HUES6 (cell line): ENCODE data around the gene SCG5.

ENCODE experiments used
- H3K27ac ChIP-seq: 2 replicates; pipeline ENCODE4 v1.7.0; 2013; ENCODE audit warnings: low read depth, mild to moderate bottlenecking, low read length, inconsistent platforms
- H3K27me3 ChIP-seq: 2 replicates; pipeline ENCODE4 v1.6.1; 2013; ENCODE audit warnings: low read length; ENCODE audit not compliant: control insufficient read depth, insufficient read depth
- H3K36me3 ChIP-seq: 2 replicates; pipeline ENCODE4 v1.6.1; 2013; ENCODE audit warnings: low read length; ENCODE audit not compliant: control insufficient read depth, insufficient read depth
- H3K4me1 ChIP-seq: 2 replicates; pipeline ENCODE4 v1.6.1; 2013; ENCODE audit warnings: low read length; ENCODE audit not compliant: control insufficient read depth, insufficient read depth
- H3K4me3 ChIP-seq: 2 replicates; pipeline ENCODE4 v1.5.1; 2013; ENCODE audit warnings: low read depth, low read length
- H3K9ac ChIP-seq: one replicate; pipeline ENCODE4 v1.6.1; 2013; ENCODE audit warnings: mild to moderate bottlenecking, low read length
- H3K9me3 ChIP-seq: 2 replicates; pipeline ENCODE4 v1.6.1; 2013; ENCODE audit warnings: low read depth, low read length; ENCODE audit not compliant: control insufficient read depth, insufficient read depth

Gene SCG5

GRCh38 chr15:32659340-32660155, 18.0 kb downstream of the SCG5 start:
- no peak overlapping the region for H3K9ac ChIP-seq
- no peak overlapping the region for H3K4me3 ChIP-seq
- no peaks in the 10 kb centered on the region for H3K36me3 ChIP-seq
- no peaks in the 10 kb centered on the region for H3K27me3 ChIP-seq
- no peaks in the 10 kb centered on the region for H3K9me3 ChIP-seq
- peaks cover 1% of the 10 kb centered on the region; the same call in 1 of the 2 replicates for H3K4me1 ChIP-seq
- H3K27ac ChIP-seq = no peak overlapping the region

- no peaks in the 10 kb centered on the region for H3K9me3 ChIP-seq
- no peaks in the 10 kb centered on the region for H3K27me3 ChIP-seq
- no peaks in the 10 kb centered on the region for H3K36me3 ChIP-seq
- H3K27ac ChIP-seq = no peak overlapping the region
- peaks cover 6% of the 10 kb centered on the region for H3K4me1 ChIP-seq
- no peak overlapping the region for H3K9ac ChIP-seq
- H3K4me3 ChIP-seq = no peak overlapping the region
Measured at GRCh38 chr15:32663671-32664070, 22.2 kb downstream of the SCG5 start.

- Histone ChIP-seq H3K9me3 (no peaks in the 10 kb centered on the region), H3K36me3 (no peaks in the 10 kb centered on the region), H3K27ac (no peak overlapping the region), H3K9ac (no peak overlapping the region), H3K4me3 (no peak overlapping the region), H3K27me3 (no peaks in the 10 kb centered on the region), H3K4me1 (peaks cover 17% of the 10 kb centered on the region)
Measured at GRCh38 chr15:32664796-32665195, 23.3 kb downstream of the SCG5 start.

GRCh38 chr15:32667321-32667720, 25.8 kb downstream of the SCG5 start:
- no peaks in the 10 kb centered on the region for H3K27me3 ChIP-seq
- H3K27ac ChIP-seq = no peak overlapping the region
- no peak overlapping the region for H3K4me3 ChIP-seq
- no peak overlapping the region for H3K9ac ChIP-seq
- no peaks in the 10 kb centered on the region for H3K9me3 ChIP-seq
- H3K4me1 ChIP-seq = peaks cover 32% of the 10 kb centered on the region
- no peaks in the 10 kb centered on the region for H3K36me3 ChIP-seq

GRCh38 chr15:32668942-32669341, 27.4 kb downstream of the SCG5 start:
- Histone ChIP-seq H3K36me3 (no peaks in the 10 kb centered on the region), H3K27ac (no peak overlapping the region; the same call in 1 of the 2 replicates), H3K4me3 (no peak overlapping the region)

GRCh38 chr15:32669896-32670611, 28.5 kb downstream of the SCG5 start:
- H3K9ac ChIP-seq = peak overlapping the region; percentile 9
- H3K9me3 ChIP-seq = no peaks in the 10 kb centered on the region
- H3K27ac ChIP-seq = peak overlapping the region; percentile 16; the same call in 1 of the 2 replicates
- H3K36me3 ChIP-seq = no peaks in the 10 kb centered on the region
- no peak overlapping the region for H3K4me3 ChIP-seq
- peaks cover 32% of the 10 kb centered on the region for H3K4me1 ChIP-seq
- no peaks in the 10 kb centered on the region for H3K27me3 ChIP-seq

More at GRCh38 chr15:32668942-32669341, 27.4 kb downstream of the SCG5 start:
- Histone ChIP-seq H3K9me3 (no peaks in the 10 kb centered on the region), H3K9ac (no peak overlapping the region), H3K27me3 (no peaks in the 10 kb centered on the region), H3K4me1 (peaks cover 32% of the 10 kb centered on the region)

GRCh38 chr15:32670623-32671022, 29.1 kb downstream of the SCG5 start:
- H3K9ac ChIP-seq = peak overlapping the region; percentile 34
- peak overlapping the region; percentile 16; the same call in 1 of the 2 replicates for H3K27ac ChIP-seq
- H3K36me3 ChIP-seq = no peaks in the 10 kb centered on the region
- H3K9me3 ChIP-seq = no peaks in the 10 kb centered on the region
- H3K4me3 ChIP-seq = no peak overlapping the region
- H3K27me3 ChIP-seq = no peaks in the 10 kb centered on the region
- H3K4me1 ChIP-seq = peaks cover 32% of the 10 kb centered on the region

- Histone ChIP-seq H3K9ac (no peak overlapping the region), H3K27me3 (no peaks in the 10 kb centered on the region), H3K27ac (no peak overlapping the region), H3K36me3 (no peaks in the 10 kb centered on the region), H3K4me3 (no peak overlapping the region), H3K9me3 (no peaks in the 10 kb centered on the region), H3K4me1 (peaks cover 32% of the 10 kb centered on the region)
Measured at GRCh38 chr15:32671339-32672325, 30.1 kb downstream of the SCG5 start.

GRCh38 chr15:32674681-32675080, 33.2 kb downstream of the SCG5 start:
- Histone ChIP-seq H3K9me3 (no peaks in the 10 kb centered on the region), H3K9ac (no peak overlapping the region)

GRCh38 chr15:32675466-32675865, 34.0 kb downstream of the SCG5 start:
- Histone ChIP-seq H3K27me3 (no peaks in the 10 kb centered on the region), H3K4me3 (no peak overlapping the region), H3K36me3 (no peaks in the 10 kb centered on the region), H3K4me1 (peaks cover 17% of the 10 kb centered on the region), H3K9ac (no peak overlapping the region), H3K27ac (no peak overlapping the region), H3K9me3 (no peaks in the 10 kb centered on the region)

More at GRCh38 chr15:32674681-32675080, 33.2 kb downstream of the SCG5 start:
- Histone ChIP-seq H3K4me1 (peaks cover 25% of the 10 kb centered on the region), H3K27ac (no peak overlapping the region), H3K4me3 (no peak overlapping the region), H3K27me3 (no peaks in the 10 kb centered on the region), H3K36me3 (no peaks in the 10 kb centered on the region)
